Measurements from ENCODE around the gene ODAD3.
A peak's percentile ranks its signal among the peaks of the same experiment; 100 is the strongest.
"Not testable (repeated sequence)": the region's sequence is repeated elsewhere in the genome, so short reads cannot be mapped to it uniquely, and the experiment has no call there.

Gene ODAD3
- 0 to 0.19 (median 0) reads per million in 3 experiments for total RNA-seq

- DNase-seq, result peak; percentile 98
Observed at GRCh38 chr19:11435057-11435832, at the start of gene ODAD3, which contains the start of gene PRKCSH. ODAD3 (minus strand) TSS chr19:11435121; CDS start chr19:11435016, 105 bp downstream. PRKCSH (plus strand) TSS chr19:11435635; CDS start chr19:11436118, 483 bp downstream.

- DNase-seq, result no peak
Observed at GRCh38 chr19:11483366-11484111, 48.6 kb upstream of the ODAD3 start.

GRCh38 chr19:11482384-11483050 is 47.6 kb upstream of the ODAD3 start:
- DNase-seq, result peak; percentile 82

- DNase-seq, result peak; percentile 56
Observed at GRCh38 chr19:11481534-11482383, 46.8 kb upstream of the ODAD3 start.

GRCh38 chr19:11480715-11481533 is 46.0 kb upstream of the ODAD3 start, which contains the start of gene ELAVL3:
ELAVL3 (minus strand) TSS chr19:11481046; CDS start chr19:11480608, 438 bp downstream.
- no peak for DNase-seq

GRCh38 chr19:11479898-11480714 is 45.2 kb upstream of the ODAD3 start:
- DNase-seq, result no peak

- DNase-seq, result no peak
Observed at GRCh38 chr19:11479090-11479897, 44.4 kb upstream of the ODAD3 start.

- DNase-seq, result no peak
Observed at GRCh38 chr19:11478167-11479089, 43.5 kb upstream of the ODAD3 start.

GRCh38 chr19:11475861-11476260 is 40.9 kb upstream of the ODAD3 start:
- DNase-seq, result no peak

GRCh38 chr19:11475343-11475742 is 40.4 kb upstream of the ODAD3 start:
- DNase-seq, result not testable (repeated sequence)

- no peak for DNase-seq
Observed at GRCh38 chr19:11473725-11474124, 38.8 kb upstream of the ODAD3 start.

- not testable (repeated sequence) for DNase-seq
Observed at GRCh38 chr19:11468266-11468845, 33.4 kb upstream of the ODAD3 start.

- no peak for DNase-seq
Observed at GRCh38 chr19:11465600-11465999, 30.7 kb upstream of the ODAD3 start.

- no peak for DNase-seq
Observed at GRCh38 chr19:11464333-11465265, 29.7 kb upstream of the ODAD3 start.

- peak; percentile 24 for DNase-seq
Observed at GRCh38 chr19:11463391-11463790, 28.5 kb upstream of the ODAD3 start.

GRCh38 chr19:11461453-11461852 is 26.5 kb upstream of the ODAD3 start:
- no peak for DNase-seq

- no peak for DNase-seq
Observed at GRCh38 chr19:11460207-11460606, 25.3 kb upstream of the ODAD3 start.

Measured in central memory CD4-positive, alpha-beta T cell (primary cell).